NOMO-1 (cell line): ENCODE data around the gene MAST4.
"Not testable (repeated sequence)": the region's sequence is repeated elsewhere in the genome, so short reads cannot be mapped to it uniquely, and the experiment has no call there.

Experiments used
- DNase-seq, 2 experiments: peaks; one replicate each; lab custom pipeline; 2025; ENCODE audit not compliant: unreplicated experiment in 2 of 2; lab: John Stamatoyannopoulos, UW

MAST4 gene

GRCh38 chr5:67168069-67168468 is 571.9 kb downstream of the MAST4 start:
- no peak for DNase-seq

DNA sequence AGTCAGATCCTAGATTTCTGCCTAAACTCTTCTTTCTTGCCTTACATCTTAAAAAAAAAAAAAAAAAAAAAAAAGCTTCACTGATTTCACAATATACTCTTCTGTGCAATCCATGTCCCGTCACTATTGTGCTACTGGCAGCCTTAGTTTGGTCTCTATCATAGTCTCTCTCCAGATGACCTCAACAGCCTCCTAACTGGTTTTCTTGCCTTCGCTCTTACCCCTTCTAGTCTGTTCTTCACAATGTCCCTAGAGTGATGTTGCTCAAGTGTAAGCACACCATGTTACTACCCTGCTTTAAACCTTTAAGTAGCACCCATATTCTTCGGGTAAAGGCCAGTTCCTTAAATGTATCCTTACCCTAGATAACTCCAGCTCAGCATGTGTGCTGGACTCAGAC is 574.6 kb downstream of the MAST4 start:
- DNase-seq, result peak in 1 of 2 experiments; percentile 17

DNA sequence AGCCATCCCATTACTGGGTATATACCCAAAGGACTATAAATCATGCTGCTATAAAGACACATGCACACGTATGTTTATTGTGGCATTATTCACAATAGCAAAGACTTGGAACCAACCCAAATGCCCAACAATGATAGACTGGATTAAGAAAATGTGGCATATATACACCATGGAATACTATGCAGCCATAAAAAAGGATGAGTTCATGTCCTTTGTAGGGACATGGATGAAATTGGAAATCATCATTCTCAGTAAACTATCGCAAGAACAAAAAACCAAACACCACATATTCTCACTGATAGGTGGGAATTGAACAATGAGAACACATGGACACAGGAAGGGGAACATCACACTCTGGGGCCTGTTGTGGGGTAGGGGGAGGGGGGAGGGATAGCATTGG is 577.2 kb downstream of the MAST4 start:
- DNase-seq, result not testable (repeated sequence)

GRCh38 chr5:67173959-67174358 is 577.8 kb downstream of the MAST4 start:
- no peak for DNase-seq

DNA sequence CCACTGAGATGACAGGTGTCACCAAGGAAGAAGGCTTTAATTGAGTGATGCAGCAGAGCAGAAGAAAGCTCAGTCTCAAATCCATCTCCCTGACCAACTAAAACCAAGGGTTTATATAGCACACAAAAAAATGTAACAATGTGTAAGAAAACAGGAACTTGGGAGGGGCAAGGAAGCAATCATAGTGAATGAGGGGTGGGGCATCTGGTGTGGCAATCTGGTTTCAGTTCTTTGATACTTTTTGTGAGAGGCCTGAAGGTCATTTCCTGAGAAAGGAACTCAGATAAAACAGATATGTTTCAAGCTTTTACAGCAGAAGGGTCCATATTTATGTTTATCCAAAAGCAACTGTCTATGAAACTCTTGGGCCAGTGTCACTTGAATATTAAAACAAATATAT is 580.7 kb downstream of the MAST4 start:
- peak; percentile 63 to 68 for DNase-seq

- DNase-seq, result peak in 1 of 2 experiments; percentile 21
Observed at GRCh38 chr5:67178085-67178484, 581.9 kb downstream of the MAST4 start.

DNA sequence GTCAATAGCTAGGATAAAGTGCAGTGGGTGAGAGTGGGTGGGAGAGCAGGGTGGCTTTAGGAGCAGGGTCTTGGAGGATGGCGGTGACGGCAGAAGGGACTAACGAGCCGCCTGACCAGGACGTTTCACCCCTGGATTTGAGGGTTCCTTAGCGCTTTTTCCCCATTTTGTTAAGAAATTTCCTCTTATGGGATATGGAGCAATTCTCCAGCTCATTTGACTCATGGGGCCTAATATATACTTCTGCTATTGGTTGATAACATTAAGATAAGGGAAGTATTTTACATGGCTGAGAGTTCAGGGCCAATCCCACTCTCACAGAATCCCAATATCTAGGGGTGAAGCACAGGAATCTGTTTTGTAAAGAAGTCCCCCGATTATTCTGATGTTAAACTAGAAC is 582.8 kb downstream of the MAST4 start:
- DNase-seq, result no peak

GRCh38 chr5:67179697-67180361 is 583.6 kb downstream of the MAST4 start:
- DNase-seq, result no peak

GRCh38 chr5:67181648-67182221 is 585.5 kb downstream of the MAST4 start:
- peak; percentile 50 to 81 for DNase-seq

DNA sequence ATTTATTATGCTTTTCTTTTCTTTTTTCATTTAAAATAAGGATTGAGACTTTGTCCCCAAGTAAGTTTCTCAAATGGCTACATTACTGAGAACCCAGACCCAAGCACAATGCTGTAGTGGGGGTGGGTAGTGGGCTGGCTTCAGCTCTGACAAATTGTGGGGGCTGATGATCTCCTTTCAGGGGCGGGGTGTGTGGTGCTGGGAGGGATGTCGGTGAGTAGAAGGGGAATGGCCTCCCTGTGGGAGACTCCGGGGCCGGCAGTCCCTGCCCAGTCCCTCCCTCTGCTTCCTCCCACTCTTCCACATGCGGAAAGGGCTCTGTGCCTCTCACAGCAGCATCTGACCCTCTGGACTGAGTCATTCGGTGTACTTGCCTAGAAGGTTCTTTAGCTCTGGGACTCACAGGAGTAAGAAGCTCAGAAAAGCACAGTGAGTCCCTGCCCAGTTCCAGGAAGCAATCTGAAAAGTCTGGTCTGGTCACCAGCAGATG is 586.2 kb downstream of the MAST4 start:
- DNase-seq, result no peak

DNA sequence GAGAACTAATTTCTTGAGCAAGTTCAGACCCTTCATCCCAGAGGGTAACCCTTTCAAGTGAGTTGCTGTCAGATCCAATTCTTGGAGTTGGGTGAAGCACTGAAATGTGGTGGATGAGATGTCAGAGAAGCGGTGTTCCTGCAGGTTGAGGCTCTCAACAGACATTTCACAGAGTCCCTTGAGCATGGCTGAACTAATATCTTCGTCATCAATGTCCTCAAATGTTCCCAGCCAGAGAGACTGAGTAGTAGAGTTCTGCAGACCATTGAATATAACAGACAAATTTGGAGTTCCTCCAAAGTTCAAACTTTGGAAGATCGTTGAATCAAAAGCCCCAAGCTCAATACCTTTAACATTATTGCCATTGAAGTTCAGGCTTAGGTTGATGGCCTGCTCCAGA is 587.7 kb downstream of the MAST4 start:
- DNase-seq, result no peak

GRCh38 chr5:67187006-67187715 is 591.0 kb downstream of the MAST4 start:
- DNase-seq, result peak; percentile 81 to 93

- DNase-seq, result no peak
Observed at GRCh38 chr5:67188274-67189078, 592.3 kb downstream of the MAST4 start.

- no peak for DNase-seq
Observed at GRCh38 chr5:67189079-67189354, 592.8 kb downstream of the MAST4 start.

DNA sequence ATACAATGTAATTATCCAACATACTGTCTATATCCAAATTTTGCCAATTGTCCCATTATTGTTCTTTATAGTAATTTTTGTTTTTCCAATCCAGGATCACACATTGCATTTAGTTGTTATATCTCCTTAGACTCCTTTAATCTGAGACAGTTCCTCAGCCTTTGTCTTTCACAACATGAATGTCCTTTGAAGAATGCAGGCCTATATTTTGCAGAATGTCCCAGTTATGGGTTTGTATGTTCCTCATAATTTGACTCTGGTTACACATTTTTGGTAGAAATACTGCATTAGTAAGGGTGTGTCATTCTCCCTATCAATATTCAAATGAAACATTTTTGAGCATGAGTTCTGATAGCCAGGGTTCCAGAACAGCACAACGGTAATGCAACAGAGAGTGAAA is 593.7 kb downstream of the MAST4 start:
- no peak for DNase-seq

DNA sequence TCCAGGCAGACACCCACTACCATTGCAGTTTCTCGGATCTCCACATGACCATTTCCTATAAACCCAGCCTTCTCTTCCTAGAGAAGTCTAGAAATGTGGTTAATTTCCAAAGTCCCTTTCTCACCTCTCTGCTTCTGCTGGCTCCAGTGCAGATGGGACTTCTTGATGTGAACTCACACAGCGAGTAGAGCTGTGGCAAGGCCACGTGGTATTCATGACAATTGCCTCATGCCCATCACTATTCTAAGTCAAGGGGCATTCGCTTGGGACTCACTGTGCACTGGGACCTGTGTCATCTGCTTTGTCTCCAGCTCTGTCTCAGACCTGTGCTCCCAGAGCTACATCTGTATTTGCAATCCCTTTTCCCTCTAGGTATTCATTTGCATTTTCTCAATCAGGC is 594.2 kb downstream of the MAST4 start:
- DNase-seq, result no peak

DNA sequence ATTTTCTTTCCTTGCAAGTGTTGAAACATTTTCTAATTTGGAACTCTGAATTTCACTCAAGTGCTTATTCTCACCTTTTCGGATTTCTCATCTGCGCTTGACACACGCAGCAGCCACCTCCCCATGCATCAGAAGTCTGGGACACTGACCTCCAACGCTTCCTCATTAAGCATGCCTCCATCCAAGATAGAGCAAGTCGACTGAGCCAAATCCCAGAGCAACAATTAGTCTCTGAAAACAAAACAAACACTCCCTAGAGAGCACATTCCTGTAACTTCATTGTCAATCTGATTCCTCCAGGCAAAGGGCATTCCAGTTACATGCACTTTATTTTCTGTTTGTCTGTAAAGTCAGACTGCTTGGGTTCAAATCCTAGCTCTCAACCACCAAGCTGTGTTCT is 594.7 kb downstream of the MAST4 start:
- DNase-seq, result no peak

DNA sequence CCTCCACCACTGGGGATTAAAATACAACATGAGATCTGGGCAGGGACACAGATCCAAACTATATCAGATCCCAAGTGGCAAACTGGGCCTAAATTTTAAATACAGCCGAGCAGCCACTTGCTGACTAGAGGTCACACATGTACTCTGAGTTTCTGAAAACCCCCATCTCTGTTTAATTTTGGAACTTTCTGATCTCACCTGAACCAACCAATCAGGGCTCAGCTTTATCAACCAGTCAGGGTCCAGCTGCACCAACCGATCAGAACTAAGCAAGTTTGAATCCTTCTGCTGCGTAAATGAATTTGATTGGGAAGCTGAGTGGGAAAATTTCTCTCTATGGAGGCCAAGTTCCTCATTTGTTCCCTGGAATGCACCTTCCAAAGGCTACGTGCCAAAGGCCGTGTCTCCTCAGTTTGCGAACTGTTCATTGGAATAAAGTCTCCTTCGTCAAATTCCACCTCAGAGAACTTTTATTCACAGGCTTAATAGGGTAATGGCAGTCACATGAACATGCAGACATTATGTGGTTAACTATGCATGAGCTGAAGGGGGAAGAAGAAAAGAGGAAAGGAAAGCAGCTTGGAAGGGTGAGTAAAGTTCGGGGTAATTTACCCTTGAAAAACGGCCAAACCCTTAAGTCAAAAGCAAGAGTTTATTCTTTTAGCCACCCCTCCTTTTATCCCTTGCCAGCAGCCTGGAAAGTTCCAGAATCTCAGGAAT is 596.7 kb downstream of the MAST4 start:
- peak; percentile 74 to 92 for DNase-seq

DNA sequence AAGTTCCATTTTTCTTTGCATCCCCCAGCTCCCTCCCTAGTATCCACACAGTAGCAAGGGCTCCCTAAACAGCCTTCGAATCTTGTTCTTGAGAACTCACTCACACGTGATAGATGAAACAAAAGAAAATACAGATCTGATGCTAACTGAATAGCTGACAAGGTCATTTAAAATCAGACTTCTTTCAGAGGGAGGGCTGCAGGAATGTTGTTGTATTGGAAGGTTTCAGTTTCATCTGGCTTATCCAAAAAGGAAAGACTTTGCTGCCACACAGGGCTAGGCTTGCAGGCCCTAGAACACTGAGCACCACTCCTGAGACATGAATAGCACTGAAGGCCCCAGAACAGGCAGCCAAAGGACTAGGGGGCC is 597.2 kb downstream of the MAST4 start:
- no peak for DNase-seq

DNA sequence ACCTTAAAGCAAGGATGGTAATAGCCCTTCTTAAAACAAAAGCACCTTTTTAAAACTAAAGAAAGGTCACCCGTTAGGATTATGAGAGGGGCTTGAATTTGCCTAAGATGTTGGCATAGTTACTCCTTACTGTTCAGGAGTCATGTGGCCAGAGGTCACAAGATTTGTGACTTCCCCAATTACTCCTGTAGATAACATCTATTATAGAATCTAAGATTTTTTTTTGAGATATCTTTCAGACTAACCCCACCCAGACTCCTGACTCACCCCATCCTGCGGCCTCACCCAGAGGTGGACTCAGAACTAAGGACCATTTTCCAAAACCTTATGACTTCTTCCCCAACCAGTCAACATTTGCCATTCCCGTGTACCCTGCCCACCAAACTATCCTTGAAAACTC is 598.0 kb downstream of the MAST4 start:
- DNase-seq, result peak in 1 of 2 experiments; percentile 17
